ENCODE results near the gene UBA6. TPM values are rescaled to one million over a fixed set of nuclear protein-coding genes. Genes with fewer than 3 reads are reported as not detected.

Gene UBA6
- 14.1 to 22.6 TPM (median 17.2 TPM) in 5 replicates for total RNA-seq (2022; extraction: Qiagen RNA extraction)

GRCh38 chr4:67700738-67701516, at the start of gene UBA6:
UBA6 (minus strand) TSS chr4:67701155; CDS start chr4:67701119, 36 bp downstream.

Other genes with a start within 250 kb of the UBA6 start
- 3.0 to 4.6 TPM (median 4.3 TPM) in 5 replicates for gene CENPC, start 155.7 kb downstream of the UBA6 start, total RNA-seq (2022; extraction: Qiagen RNA extraction)
- not detected in 5 replicates for gene STAP1, start 142.4 kb downstream of the UBA6 start, total RNA-seq (2022; extraction: Qiagen RNA extraction)
- gene GNRHR, start 53.2 kb upstream of the UBA6 start, total RNA-seq (2022; extraction: Qiagen RNA extraction), result not detected in 5 replicates
- not detected in 5 replicates for gene TMPRSS11D, start 182.8 kb upstream of the UBA6 start, total RNA-seq (2022; extraction: Qiagen RNA extraction)

Data from A549 treated with CORT108297 at 1 μM for 4 hours (cell line).